ENCODE results near the gene FHAD1. TPM values are rescaled to one million over a fixed set of nuclear protein-coding genes. Genes with fewer than 3 reads are reported as not detected.

Gene FHAD1
- total and polyA plus RNA-seq, 9 of the 15 experiments (the other 6 are each of a cell fraction or from before 2014, with no cell fraction given), result 0.32 to 2.1 (median 1.5) TPM; not detected in 1

GRCh38 chr1:15343729-15344128 is 96.7 kb downstream of the FHAD1 start:
- H3K27me3 ChIP-seq (ENCODE audit: control insufficient read depth in 2 of 2, insufficient read depth in 2 of 2, low read length in 2 of 2), result 0 out of 5 replicates have a peak, but pooled peaks cover 0 to under 1% of the 10 kb centered on the region in 2 experiments
- ATAC-seq (no peak), DNase-seq (ENCODE audit: extremely low read depth in 1 of 4, low spot score in 3 of 4) (no peak), FAIRE-seq (no peak)
- no peak overlapping the region for H3K27ac ChIP-seq (ENCODE audit: extremely low read depth, low read depth, low read length)
- CTCF ChIA-PET (ENCODE audit: low intra/inter-chr PET ratio), result no interaction called here
- no peak overlapping the region for H3K4me2 ChIP-seq (ENCODE audit: insufficient read depth, low read length)
- TF ChIP-seq HOMEZ (CRISPR knock-in tag; IDR thresholded peaks at IDR 0.05) (no peak), ZNF232 (CRISPR knock-in tag; IDR thresholded peaks at IDR 0.05) (no peak), MEF2D (tag; conservative IDR thresholded peaks at IDR 0.05; ENCODE audit: low read depth) (no peak), ZNF449 (CRISPR knock-in tag; IDR thresholded peaks at IDR 0.05) (peak; percentile 98; the same call in 1 of the 2 replicates), CHCHD3 (CRISPR knock-in tag; IDR thresholded peaks at IDR 0.05) (no peak), SPI1 (IDR thresholded peaks at IDR 0.05; ENCODE audit: borderline replicate concordance, low read depth, low read length) (peak; percentile 57; the same call in 1 of the 2 replicates), GATA2 (CRISPR knock-in tag; IDR thresholded peaks at IDR 0.05) (0 out of 2 replicates have a peak, but pooled peaks have one; percentile 10), TAF7 (tag; IDR thresholded peaks at IDR 0.05) (no peak), THRAP3 (IDR thresholded peaks at IDR 0.05; ENCODE audit: borderline replicate concordance) (no peak), TRIM25 (IDR thresholded peaks at IDR 0.05; ENCODE audit: borderline replicate concordance) (peak; percentile 99), PYGO2 (tag; IDR thresholded peaks at IDR 0.05) (no peak)
- no peaks in the 10 kb centered on the region for H3K79me2 ChIP-seq (ENCODE audit: control insufficient read depth, insufficient read depth, low read length)
- 0 out of 2 replicates have a peak, but pooled peaks cover 3% of the 10 kb centered on the region for H3K9me3 ChIP-seq (replicated peaks; ENCODE audit: control insufficient read depth, insufficient read depth, low read depth, low read length)
- no peaks in the 10 kb centered on the region for H3K9me1 ChIP-seq (ENCODE audit: control insufficient read depth, insufficient read depth, low read length)
- WGBS (ENCODE audit: insufficient coverage, low coverage, missing lambda C conversion rate), result 17% methylated on average over 11 of the region's 11 CpGs
- H4K20me1 ChIP-seq (replicated peaks; ENCODE audit: control insufficient read depth, insufficient read depth, low read length), result no peaks in the 10 kb centered on the region
- in situ Hi-C loops (cut with MboI) (no loop called here), intact Hi-C loops (cut with micrococcal nuclease) (no loop called here)
- peak overlapping the region in 1 of 2 experiments; percentile 57; a peak in 1 of 4 replicates for H3K9ac ChIP-seq (ENCODE audit: insufficient read depth in 1 of 2, low read depth in 2 of 2, low read length in 2 of 2)
- H3K4me3 ChIP-seq, result no peak overlapping the region
- H3K4me1 ChIP-seq (replicated peaks in 1 of 2; ENCODE audit: control insufficient read depth in 2 of 2, insufficient read depth in 2 of 2, low read length in 2 of 2), result peaks cover 22 to 27% of the 10 kb centered on the region in 2 experiments
- no TSS peak for BruUV-seq (replicated peaks)
- no peaks in the 10 kb centered on the region for H3K36me3 ChIP-seq (ENCODE audit: control insufficient read depth, insufficient read depth, low read length)
- peak overlapping the region; percentile 23; the same call in 1 of the 2 replicates for H2AFZ ChIP-seq (ENCODE audit: low read depth, low read length)
- POLR2A ChIA-PET, result interaction anchor here (0.5 to 0.8 kb wide), 3 partner anchors 16 to 88 kb away, joined by 3 read pairs; no protein-coding TSS in a partner anchor

All from K562 (cell line).